Testis (tissue), 3 donors: ENCODE results near the gene C7orf57. TPM values are rescaled to one million over a fixed set of nuclear protein-coding genes. Genes with fewer than 3 reads are reported as not detected.

Experiments used
- DNase-seq: peaks from one replicate; pipeline ENCODE4 v3.0.0-alpha.2; 2019
- H3K27ac ChIP-seq, 2 donors: fragments of 200-600 bp; sonication (generic); one replicate each; pipeline ENCODE4 v1.5.1; 2019
- H3K27me3 ChIP-seq: fragments of 200-600 bp; sonication (generic); one replicate; pipeline ENCODE4 v1.5.1; 2019
- H3K36me3 ChIP-seq: fragments of 200-600 bp; sonication (generic); one replicate; pipeline ENCODE4 v1.5.1; 2017; ENCODE audit warnings: low read depth; ENCODE audit errors: missing control alignments
- H3K4me1 ChIP-seq: fragments of 200-600 bp; sonication (generic); one replicate; pipeline ENCODE4 v1.5.1; 2019
- H3K4me3 ChIP-seq, 2 donors: fragments of 200-600 bp; sonication (generic); one replicate each; pipeline ENCODE4 v1.5.1; 2017 to 2019
- H3K9me3 ChIP-seq: fragments of 200-600 bp; sonication (generic); one replicate; pipeline ENCODE4 v1.5.1; 2017
- CTCF ChIP-seq, 3 experiments: fragments of 450-650 bp in 2 of 3; fragments of 200-600 bp in 1 of 3; sonication (generic) in 1 of 3; IDR thresholded peaks; one replicate each; pipeline ENCODE4 v1.5.1; 2016 to 2019; ENCODE audit warnings: antibody characterized with exemption in 3 of 3, mild to moderate bottlenecking in 2 of 3, moderate library complexity in 1 of 3
- POLR2A ChIP-seq: fragments of 450-650 bp; IDR thresholded peaks from one replicate; pipeline ENCODE4 v1.6.1; 2017; ENCODE audit warnings: antibody characterized with exemption, mild to moderate bottlenecking, moderate library complexity
- WGBS, 2 donors: methylation state at CpG; one replicate each; pipeline ENCODE4 v1.1.5; 2018; 5-methylcytosine and 5-hydroxymethylcytosine counted together
- intact Hi-C: fragments of 100-400 bp; cut with DNase I; formaldehyde crosslinking; loops from one replicate; pipeline ENCODE4 v1.15.1; 2023; ENCODE audit warnings: low total_unique reads
- polyA plus RNA-seq: library from polyadenylated mRNA; stranded (reverse); fragments of 350-450 nt; fragmentation: Illumina TruSeq; extraction: RNeasy Lipid Tissue Mini Kit (QIAGEN cat#74804); gene quantifications from one replicate; pipeline ENCODE4 v1.2.3, GENCODE V29; 2014; ENCODE audit warnings: low read depth, low replicate concordance; ENCODE audit not compliant: insufficient read depth
- total RNA-seq, 2 donors: library from RNA; depleted of rRNA; stranded (reverse); fragments of >200 nt; gene quantifications; one replicate each; pipeline ENCODE4 v1.2.3, GENCODE V29; 2016

The C7orf57 gene
- total and polyA plus RNA-seq, 3 donors from 2014 or later: 2.8 to 12.3 (median 7.8) TPM

GRCh38 chr7:48011951-48012350, 23.4 kb upstream of the C7orf57 start:
- no peaks in the 10 kb centered on the region for H3K27me3 ChIP-seq
- no peak for DNase-seq
- no peak for TF ChIP-seq POLR2A
- TF ChIP-seq CTCF (IDR thresholded peaks at IDR 0.05): no peak
- intact Hi-C loops: no loop called here
- no peaks in the 10 kb centered on the region for H3K4me1 ChIP-seq
- WGBS, 2 donors: 72 to 73% methylated on average over 3 of the region's 3 CpGs
- H3K9me3 ChIP-seq: no peaks in the 10 kb centered on the region
- H3K36me3 ChIP-seq: no peaks in the 10 kb centered on the region
- no peak overlapping the region for H3K27ac ChIP-seq
- no peak overlapping the region for H3K4me3 ChIP-seq

- Histone ChIP-seq H3K27ac (no peak overlapping the region), H3K36me3 (no peaks in the 10 kb centered on the region), H3K27me3 (no peaks in the 10 kb centered on the region), H3K4me3 (no peak overlapping the region), H3K9me3 (no peaks in the 10 kb centered on the region), H3K4me1 (no peaks in the 10 kb centered on the region)
- intact Hi-C loops: no loop called here
- DNase-seq: no peak
- TF ChIP-seq POLR2A: no peak
- no peak for TF ChIP-seq CTCF (IDR thresholded peaks at IDR 0.05)
These were observed 18.7 kb upstream of the C7orf57 start for GRCh38 chr7:48016641-48017040.

GRCh38 chr7:48017674-48018073, 17.7 kb upstream of the C7orf57 start:
- 90 to 93% methylated on average over 4 of the region's 4 CpGs for WGBS, 2 donors
- TF ChIP-seq CTCF (IDR thresholded peaks at IDR 0.05): no peak
- TF ChIP-seq POLR2A: no peak
- Histone ChIP-seq H3K4me1 (no peaks in the 10 kb centered on the region), H3K9me3 (no peaks in the 10 kb centered on the region), H3K27me3 (no peaks in the 10 kb centered on the region), H3K4me3 (no peak overlapping the region), H3K27ac (no peak overlapping the region), H3K36me3 (no peaks in the 10 kb centered on the region)
- intact Hi-C loops: no loop called here
- DNase-seq: no peak

GRCh38 chr7:48025624-48026023, 9.7 kb upstream of the C7orf57 start:
- H3K36me3 ChIP-seq: no peaks in the 10 kb centered on the region
- no peak for DNase-seq
- no peak overlapping the region for H3K4me3 ChIP-seq
- WGBS, 2 donors: 80 to 83% methylated on average over 5 of the region's 5 CpGs
- H3K27ac ChIP-seq: no peak overlapping the region
- H3K27me3 ChIP-seq: no peaks in the 10 kb centered on the region
- no peaks in the 10 kb centered on the region for H3K4me1 ChIP-seq
- no peak for TF ChIP-seq POLR2A
- no peak for TF ChIP-seq CTCF (IDR thresholded peaks at IDR 0.05)
- intact Hi-C loops: no loop called here
- H3K9me3 ChIP-seq: no peaks in the 10 kb centered on the region

- 61 to 67% methylated on average over 6 of the region's 6 CpGs for WGBS, 2 donors
- intact Hi-C loops: no loop called here
- no peak for DNase-seq
These were observed 6.4 kb upstream of the C7orf57 start, which contains the start of gene SUN3 for GRCh38 chr7:48028938-48029337. TSS of gene SUN3 (minus strand) at chr7:48029107. CDS start at chr7:48028938, 169 bp downstream.

More at GRCh38 chr7:48028938-48029337, 6.4 kb upstream of the C7orf57 start, which contains the start of gene SUN3:
- TF ChIP-seq CTCF (IDR thresholded peaks at IDR 0.05) (no peak), POLR2A (no peak)
- Histone ChIP-seq H3K4me1 (no peaks in the 10 kb centered on the region), H3K9me3 (no peaks in the 10 kb centered on the region), H3K36me3 (no peaks in the 10 kb centered on the region), H3K4me3 (no peak within 1 kb of the TSS), H3K27ac (no peak within 1 kb of the TSS), H3K27me3 (no peaks in the 10 kb centered on the region)
